Cardiac muscle cell (in vitro differentiated cells and primary cell): ENCODE results near the gene TRPC6. TPM values are rescaled to one million over a fixed set of nuclear protein-coding genes. Genes with fewer than 3 reads are reported as not detected.

ENCODE experiments used
- DNase-seq, 2 donors: peaks; one replicate each; pipeline versions ENCODE4 v3.0.0 to v3.0.0-alpha.2; 2010 to 2017; ENCODE audit warnings: low read depth in 1 of 2, low spot score in 1 of 2
- H3K27ac ChIP-seq: fragments of 200-600 bp; sonication (generic); 2 replicates; pipeline ENCODE4 v1.5.1; 2016
- H3K27me3 ChIP-seq: fragments of 200-600 bp; sonication (generic); 2 replicates; pipeline ENCODE4 v1.6.0; 2016; ENCODE audit warnings: control low read depth
- H3K36me3 ChIP-seq: fragments of 200-600 bp; sonication (generic); 2 replicates; pipeline ENCODE4 v1.5.1; 2016; ENCODE audit warnings: control low read depth
- H3K4me1 ChIP-seq: fragments of 200-600 bp; sonication (generic); 2 replicates; pipeline ENCODE4 v1.8.1; 2017; ENCODE audit warnings: low read depth, mild to moderate bottlenecking, mixed run types
- H3K4me3 ChIP-seq: fragments of 200-600 bp; sonication (generic); 2 replicates; pipeline ENCODE4 v1.5.1; 2016; ENCODE audit warnings: mild to moderate bottlenecking
- H3K9me3 ChIP-seq: fragments of 200-600 bp; sonication (generic); 2 replicates; pipeline ENCODE4 v1.5.1; 2017; ENCODE audit warnings: low read depth, mild to moderate bottlenecking, control low read depth
- CTCF ChIP-seq: IDR thresholded peaks from 2 replicates; pipeline ENCODE4 v1.5.1; 2012; ENCODE audit warnings: low read depth, mild to moderate bottlenecking, low read length
- polyA plus RNA-seq: library from polyadenylated mRNA; unstranded; fragments of >200 nt; fragmentation: Nextera tagmentation; extraction: Ambion mirVana; gene quantifications from 2 replicates; pipeline ENCODE4 v1.2.1, GENCODE V29; 2016
- total RNA-seq: library from RNA; depleted of rRNA; stranded (reverse); fragments of >200 nt; gene quantifications from 2 replicates; pipeline ENCODE4 v1.2.3, GENCODE V29; 2016

TRPC6 gene
- total RNA-seq (0.07 TPM in 1 of 2 replicates, not detected in the other), polyA plus RNA-seq (not detected in 2 replicates)

- H3K4me3 ChIP-seq: peak within 1 kb of the TSS; percentile 38
- no peaks in the 10 kb centered on the region for H3K4me1 ChIP-seq
- DNase-seq: peak; percentile 6 to 52
- TF ChIP-seq CTCF: no peak
- no peak within 1 kb of the TSS for H3K27ac ChIP-seq
- no peaks in the 10 kb centered on the region for H3K9me3 ChIP-seq
- no peaks in the 10 kb centered on the region for H3K36me3 ChIP-seq
- peaks cover 57% of the 10 kb centered on the region for H3K27me3 ChIP-seq
Measured at GRCh38 chr11:101583251-101584128, at the start of gene TRPC6. Gene TRPC6, minus strand, starts transcription at chr11:101584007. Its CDS starts 504 bp downstream, at chr11:101583503.

GRCh38 chr11:101620026-101620425 is 36.2 kb upstream of the TRPC6 start:
- Histone ChIP-seq H3K4me3 (no peak overlapping the region), H3K9me3 (no peaks in the 10 kb centered on the region), H3K27me3 (no peaks in the 10 kb centered on the region), H3K36me3 (no peaks in the 10 kb centered on the region), H3K27ac (no peak overlapping the region), H3K4me1 (no peaks in the 10 kb centered on the region)
- no peak for DNase-seq
- TF ChIP-seq CTCF: no peak

- no peak overlapping the region for H3K4me3 ChIP-seq
- H3K27me3 ChIP-seq: no peaks in the 10 kb centered on the region
- no peak for DNase-seq
- no peak overlapping the region for H3K27ac ChIP-seq
- no peaks in the 10 kb centered on the region for H3K36me3 ChIP-seq
- H3K9me3 ChIP-seq: no peaks in the 10 kb centered on the region
- no peaks in the 10 kb centered on the region for H3K4me1 ChIP-seq
- no peak for TF ChIP-seq CTCF
Measured at GRCh38 chr11:101618709-101619108, 34.9 kb upstream of the TRPC6 start.

GRCh38 chr11:101617735-101618332 is 34.0 kb upstream of the TRPC6 start:
- Histone ChIP-seq H3K27ac (no peak overlapping the region), H3K4me3 (no peak overlapping the region), H3K4me1 (no peaks in the 10 kb centered on the region), H3K36me3 (no peaks in the 10 kb centered on the region), H3K27me3 (no peaks in the 10 kb centered on the region), H3K9me3 (no peaks in the 10 kb centered on the region)
- no peak for DNase-seq
- TF ChIP-seq CTCF: no peak

GRCh38 chr11:101612481-101612880 is 28.7 kb upstream of the TRPC6 start:
- no peak for TF ChIP-seq CTCF
- Histone ChIP-seq H3K27me3 (no peaks in the 10 kb centered on the region), H3K4me3 (no peak overlapping the region), H3K36me3 (no peaks in the 10 kb centered on the region), H3K27ac (no peak overlapping the region), H3K9me3 (no peaks in the 10 kb centered on the region), H3K4me1 (no peaks in the 10 kb centered on the region)
- DNase-seq: no peak
